K562 (cell line): Measurements from ENCODE around the gene SLC7A11. TPM values are rescaled to one million over a fixed set of nuclear protein-coding genes. Genes with fewer than 3 reads are reported as not detected.

Source experiments
- ATAC-seq: fragments of 200-7000 bp; cut with Tn5 transposase; 3 replicates; pipeline ENCODE4 v1.9.1; 2020; ENCODE audit warnings: moderate library complexity
- BruUV-seq: library from RNA; stranded (reverse); fragments of 400-500 nt; replicated peaks from 2 replicates; lab custom pipeline; 2021; lab: Mats Ljungman, UMichigan
- CTCF ChIA-PET: fragments of 300-600 bp; formaldehyde crosslinking; extraction: SDS; loops from one replicate; lab custom pipeline; 2021; ENCODE audit warnings: low intra/inter-chr PET ratio; lab: Yijun Ruan, JAX
- POLR2A ChIA-PET: fragments of 300-600, 350-650 bp; sonication (Branson Sonifier 250); formaldehyde crosslinking; extraction: SDS; loops from one replicate; lab custom pipeline; 2021; ENCODE audit warnings: antibody characterized with exemption, inconsistent platforms; lab: Yijun Ruan, JAX
- DNase-seq, 4 experiments: peaks; one replicate each; pipeline versions ENCODE4 v3.0.0 to v3.0.0-alpha.2; 2011 to 2018; ENCODE audit warnings: low spot score in 3 of 4, mixed read lengths in 3 of 4; ENCODE audit errors: extremely low read depth in 1 of 4
- FAIRE-seq: peaks from 2 replicates; lab custom pipeline; 2011; peaks lifted over from hg19 to GRCh38; lab: Jason Lieb, UNC
- H2AFZ ChIP-seq: 2 replicates; pipeline ENCODE4 v1.6.0; 2011; ENCODE audit warnings: low read depth, low read length, control low read depth, inconsistent platforms
- H3K27ac ChIP-seq: fragments of 200-600 bp; 3 replicates; pipeline ENCODE4 v1.8.0; 2011; ENCODE audit warnings: low read depth, mild to moderate bottlenecking, control low read depth, inconsistent platforms, low read length, moderate library complexity, mixed read lengths; ENCODE audit errors: extremely low read depth
- H3K27me3 ChIP-seq, 2 experiments: fragments of 300-600 bp in 1 of 2; 2 replicates in 1 of 2; 3 replicates in 1 of 2; pipeline versions ENCODE4 v1.6.0 to v1.8.0; 2011; ENCODE audit warnings: inconsistent platforms in 2 of 2, low read length in 2 of 2, mild to moderate bottlenecking in 1 of 2, mixed read lengths in 1 of 2, moderate library complexity in 1 of 2; ENCODE audit not compliant: control insufficient read depth in 2 of 2, insufficient read depth in 2 of 2
- H3K36me3 ChIP-seq: fragments of 300-600 bp; 3 replicates; pipeline ENCODE4 v1.8.0; 2011; ENCODE audit warnings: mild to moderate bottlenecking, low read length, inconsistent platforms; ENCODE audit not compliant: control insufficient read depth, insufficient read depth
- H3K4me1 ChIP-seq, 2 experiments: fragments of 200-600 bp in 1 of 2; replicated peaks in 1 of 2; 2 replicates in 1 of 2; 3 replicates in 1 of 2; pipeline versions ENCODE4 v1.5.1 to v1.8.0; 2011; ENCODE audit warnings: inconsistent platforms in 2 of 2, low read length in 2 of 2, mild to moderate bottlenecking in 1 of 2, mixed read lengths in 1 of 2, moderate library complexity in 1 of 2; ENCODE audit not compliant: control insufficient read depth in 2 of 2, insufficient read depth in 2 of 2
- H3K4me2 ChIP-seq: 2 replicates; pipeline ENCODE4 v1.6.1; 2011; ENCODE audit warnings: low read length, control low read depth, inconsistent platforms, mixed read lengths; ENCODE audit not compliant: insufficient read depth
- H3K4me3 ChIP-seq: fragments of 200-600 bp; sonication (generic), shearing (Covaris generic); 2 replicates; pipeline ENCODE4 v1.5.1; 2016; ENCODE audit warnings: control low read depth, inconsistent platforms
- H3K79me2 ChIP-seq: fragments of 200-600 bp; 3 replicates; pipeline ENCODE4 v1.8.0; 2011; ENCODE audit warnings: low read length, inconsistent platforms; ENCODE audit not compliant: control insufficient read depth, insufficient read depth
- H3K9ac ChIP-seq, 2 experiments: 2 replicates each; pipeline versions ENCODE4 v1.6.0 to v1.6.1; 2011; ENCODE audit warnings: low read depth in 2 of 2, low read length in 2 of 2, control low read depth in 1 of 2, inconsistent platforms in 1 of 2, mild to moderate bottlenecking in 1 of 2, mixed read lengths in 1 of 2; ENCODE audit not compliant: insufficient read depth in 1 of 2
- H3K9me1 ChIP-seq: one replicate; pipeline ENCODE4 v1.6.0; 2011; ENCODE audit warnings: inconsistent platforms, mild to moderate bottlenecking, low read length, moderate library complexity; ENCODE audit not compliant: control insufficient read depth, insufficient read depth
- H3K9me3 ChIP-seq: replicated peaks from 2 replicates; pipeline ENCODE4 v1.5.1; 2011; ENCODE audit warnings: low read depth, low read length, inconsistent platforms; ENCODE audit not compliant: control insufficient read depth, insufficient read depth
- H4K20me1 ChIP-seq: replicated peaks from 2 replicates; pipeline ENCODE4 v1.6.1; 2011; ENCODE audit warnings: low read length, inconsistent platforms, mixed read lengths; ENCODE audit not compliant: control insufficient read depth, insufficient read depth
- ATF1 ChIP-seq, 2 experiments: fragments of 450-650 bp in 1 of 2; IDR thresholded peaks; 2 replicates each; pipeline ENCODE4 v1.6.1; 2016; ENCODE audit warnings: missing compliant biosample characterization in 1 of 2, missing genetic modification characterization in 1 of 2
- ERF ChIP-seq: fragments of 450-650 bp; formaldehyde crosslinking; IDR thresholded peaks from 2 replicates; pipeline ENCODE4 v1.4.0; 2020; ENCODE audit warnings: mild to moderate bottlenecking, mixed read lengths
- FUS ChIP-seq: fragments of 200-400 bp; formaldehyde crosslinking; optimal IDR thresholded peaks from 2 replicates; pipeline ENCODE3; 2017; ENCODE audit warnings: low read depth, low read length
- GATAD2B ChIP-seq: fragments of 450-650 bp; IDR thresholded peaks from 2 replicates; pipeline ENCODE4 v1.6.1; 2017; ENCODE audit warnings: mild to moderate bottlenecking, borderline replicate concordance
- KDM4B ChIP-seq, 2 experiments: fragments of 450-650 bp in 1 of 2; sonication (generic) in 1 of 2; IDR thresholded peaks; 2 replicates each; pipeline ENCODE4 v1.6.1; 2016 to 2017; ENCODE audit warnings: borderline replicate concordance in 2 of 2, antibody characterized with exemption in 1 of 2, low read depth in 1 of 2, mild to moderate bottlenecking in 1 of 2
- MTF1 ChIP-seq: fragments of 250-450 bp; sonication (Bioruptor Pico); IDR thresholded peaks from 2 replicates; pipeline ENCODE4 v1.9.0; 2021; ENCODE audit warnings: moderate library complexity, mild to moderate bottlenecking, inconsistent platforms, borderline replicate concordance
- NCOR1 ChIP-seq: fragments of 450-650 bp; IDR thresholded peaks from 2 replicates; pipeline ENCODE4 v1.6.1; 2016; ENCODE audit warnings: mild to moderate bottlenecking, moderate library complexity
- RAD51 ChIP-seq: fragments of 450-650 bp; IDR thresholded peaks from 2 replicates; pipeline ENCODE4 v1.7.1; 2016; ENCODE audit warnings: low read depth, mild to moderate bottlenecking, borderline replicate concordance
- RBFOX2 ChIP-seq: fragments of 200-400 bp; formaldehyde crosslinking; IDR thresholded peaks from 2 replicates; pipeline ENCODE4 v1.6.1; 2017; ENCODE audit warnings: low read depth, mild to moderate bottlenecking, low read length, moderate library complexity
- TOE1 ChIP-seq, 2 experiments: fragments of 450-650 bp in 1 of 2; sonication (generic) in 1 of 2; formaldehyde crosslinking in 1 of 2; IDR thresholded peaks; 2 replicates each; pipeline versions ENCODE4 v1.7.1 to v1.8.0; 2016 to 2022; ENCODE audit warnings: borderline replicate concordance in 2 of 2, mild to moderate bottlenecking in 2 of 2, antibody characterized with exemption in 1 of 2, inconsistent platforms in 1 of 2, low read depth in 1 of 2, missing genetic modification reagents in 1 of 2, moderate library complexity in 1 of 2
- TRIM28 ChIP-seq: fragments of 450-650 bp; IDR thresholded peaks from 2 replicates; pipeline ENCODE4 v1.6.1; 2017
- ZNF445 ChIP-seq: fragments of 250-450 bp; sonication (Bioruptor Pico); IDR thresholded peaks from 2 replicates; pipeline ENCODE4 v1.4.0; 2020; ENCODE audit warnings: low read depth, mild to moderate bottlenecking, moderate library complexity
- WGBS: fragments of 100-300 bp; shearing (Covaris generic); methylation state at CpG from one replicate; pipeline ENCODE4 v1.1.6; 2016; ENCODE audit warnings: low coverage, mixed read lengths; ENCODE audit not compliant: insufficient coverage; ENCODE audit errors: missing lambda C conversion rate; 5-methylcytosine and 5-hydroxymethylcytosine counted together
- in situ Hi-C: fragments of 300-500 bp; cut with MboI; formaldehyde crosslinking; loops from 4 replicates; pipeline ENCODE4 v1.15.0; 2018; ENCODE audit warnings: inconsistent platforms, mixed read lengths
- intact Hi-C: fragments of 100-400 bp; cut with micrococcal nuclease; formaldehyde crosslinking; loops from 2 replicates; pipeline ENCODE4 v1.14.2; 2022
- polyA plus RNA-seq, 8 experiments: library from polyadenylated mRNA; depleted of rRNA in 4 of 8; stranded (reverse) in 5 of 8; unstranded in 3 of 8; fragments of >200 nt; fragmentation: Nextera tagmentation in 2 of 8; fragmentation: Illumina TruSeq in 1 of 8; extraction: Ambion mirVana in 2 of 8; extraction: Trizol in 1 of 8; gene quantifications; 2 replicates each; pipeline versions ENCODE4 v1.2.1 to v1.2.3, GENCODE V29; 2011 to 2014; ENCODE audit warnings: inconsistent platforms in 1 of 8, missing spikeins in 1 of 8
- total RNA-seq, 7 experiments: library from RNA; depleted of rRNA in 6 of 7; stranded (reverse); fragments of >200 nt in 6 of 7; fragmentation: Illumina TruSeq in 2 of 7; extraction: Trizol in 2 of 7; gene quantifications; 2 replicates each; pipeline versions ENCODE4 v1.2.1 to v1.2.3, GENCODE V29; 2011 to 2021; ENCODE audit warnings: low replicate concordance in 1 of 7
- TF ChIP-seq, protein P1 (sequence below): fragments of 450-650 bp; formaldehyde crosslinking; IDR thresholded peaks from 2 replicates; pipeline ENCODE4 v1.4.0; 2020; ENCODE audit warnings: mild to moderate bottlenecking, mixed read lengths
- TF ChIP-seq, protein P2 (sequence below): fragments of 250-450 bp; sonication (Bioruptor Pico); IDR thresholded peaks from 2 replicates; pipeline ENCODE4 v1.8.0; 2021; ENCODE audit warnings: mild to moderate bottlenecking, moderate library complexity

Gene SLC7A11
- total and polyA plus RNA-seq, 9 of the 15 experiments (the other 6 are each of a cell fraction or from before 2014, with no cell fraction given) = 4.5 to 26.1 (median 13.5) TPM

DNA sequence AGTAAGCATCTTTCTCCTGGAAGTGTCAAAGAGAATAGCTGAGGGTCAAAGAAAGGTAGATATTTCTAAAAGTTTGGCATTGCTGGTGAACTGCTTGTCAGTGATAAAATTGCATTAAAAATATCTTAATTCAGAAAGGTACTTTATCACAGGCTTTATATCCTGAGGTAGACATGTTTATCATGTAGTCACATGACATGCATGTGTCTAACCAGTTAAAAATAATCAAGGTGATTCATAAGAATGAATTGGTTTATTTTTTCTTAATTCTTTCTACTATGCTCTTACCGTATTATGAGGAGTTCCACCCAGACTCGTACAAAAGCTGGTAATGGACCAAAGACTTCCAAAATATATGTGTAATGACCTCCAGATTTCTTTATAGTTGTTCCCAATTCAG lies 6.1 kb downstream of the SLC7A11 start:
- H3K4me3 ChIP-seq = peak overlapping the region; percentile 33; the same call in 1 of the 2 replicates
- ATAC-seq = 0 out of 3 replicates have a peak, but pooled peaks have one; percentile 0
- TF ChIP-seq RAD51 (peak; percentile 41; the same call in 1 of the 2 replicates), TOE1 (IDR thresholded peaks at IDR 0.05; ENCODE audit: borderline replicate concordance) (peak; percentile 32; the same call in 1 of the 2 replicates), TOE1 (CRISPR knock-in tag; IDR thresholded peaks at IDR 0.05; ENCODE audit: borderline replicate concordance, low read depth) (no peak), FUS (no peak), KDM4B (IDR thresholded peaks at IDR 0.05; ENCODE audit: borderline replicate concordance in 2 of 2, low read depth in 1 of 2) (no peak), ERF (CRISPR knock-in tag) (no peak), NCOR1 (no peak), ZNF445 (no peak), MTF1 (CRISPR knock-in tag) (no peak), ATF1 (CRISPR knock-in tag; IDR thresholded peaks at IDR 0.05) (no peak), ATF1 (tag; IDR thresholded peaks at IDR 0.05) (no peak), TRIM28 (no peak), RBFOX2 (0 out of 2 replicates have a peak, but pooled peaks have one; percentile 4), GATAD2B (no peak)
- TF ChIP-seq, protein P1, sequence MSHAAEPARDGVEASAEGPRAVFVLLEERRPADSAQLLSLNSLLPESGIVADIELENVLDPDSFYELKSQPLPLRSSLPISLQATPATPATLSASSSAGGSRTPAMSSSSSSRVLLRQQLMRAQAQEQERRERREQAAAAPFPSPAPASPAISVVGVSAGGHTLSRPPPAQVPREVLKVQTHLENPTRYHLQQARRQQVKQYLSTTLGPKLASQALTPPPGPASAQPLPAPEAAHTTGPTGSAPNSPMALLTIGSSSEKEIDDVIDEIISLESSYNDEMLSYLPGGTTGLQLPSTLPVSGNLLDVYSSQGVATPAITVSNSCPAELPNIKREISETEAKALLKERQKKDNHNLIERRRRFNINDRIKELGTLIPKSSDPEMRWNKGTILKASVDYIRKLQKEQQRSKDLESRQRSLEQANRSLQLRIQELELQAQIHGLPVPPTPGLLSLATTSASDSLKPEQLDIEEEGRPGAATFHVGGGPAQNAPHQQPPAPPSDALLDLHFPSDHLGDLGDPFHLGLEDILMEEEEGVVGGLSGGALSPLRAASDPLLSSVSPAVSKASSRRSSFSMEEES (CRISPR knock-in tag) = peak; percentile 87
- TF ChIP-seq, protein P2, sequence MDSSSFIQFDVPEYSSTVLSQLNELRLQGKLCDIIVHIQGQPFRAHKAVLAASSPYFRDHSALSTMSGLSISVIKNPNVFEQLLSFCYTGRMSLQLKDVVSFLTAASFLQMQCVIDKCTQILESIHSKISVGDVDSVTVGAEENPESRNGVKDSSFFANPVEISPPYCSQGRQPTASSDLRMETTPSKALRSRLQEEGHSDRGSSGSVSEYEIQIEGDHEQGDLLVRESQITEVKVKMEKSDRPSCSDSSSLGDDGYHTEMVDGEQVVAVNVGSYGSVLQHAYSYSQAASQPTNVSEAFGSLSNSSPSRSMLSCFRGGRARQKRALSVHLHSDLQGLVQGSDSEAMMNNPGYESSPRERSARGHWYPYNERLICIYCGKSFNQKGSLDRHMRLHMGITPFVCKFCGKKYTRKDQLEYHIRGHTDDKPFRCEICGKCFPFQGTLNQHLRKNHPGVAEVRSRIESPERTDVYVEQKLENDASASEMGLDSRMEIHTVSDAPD = no peak

More for the DNA sequence above, 6.1 kb downstream of the SLC7A11 start:
- H3K4me1 ChIP-seq = peaks cover 0 to 15% of the 10 kb centered on the region in 2 experiments; a peak in 3 of 5 replicates
- intact Hi-C loops = no loop called here
- FAIRE-seq (no peak), DNase-seq (no peak)
- H3K79me2 ChIP-seq = peaks cover 91% of the 10 kb centered on the region
- H3K4me2 ChIP-seq = peak overlapping the region; percentile 54
- WGBS = 19% methylated on average over 2 of the region's 2 CpGs
- in situ Hi-C loops = no loop called here
- BruUV-seq = no TSS peak
- POLR2A ChIA-PET = interaction anchor here (1.0 to 1.4 kb wide), 4 partner anchors 10 to 436 kb away, joined by 3 to 6 read pairs (median 3); no protein-coding TSS in a partner anchor
- peak overlapping the region in 1 of 2 experiments; percentile 47; a peak in 2 of 4 replicates for H3K9ac ChIP-seq
- CTCF ChIA-PET = no interaction called here
- H3K9me1 ChIP-seq = no peaks in the 10 kb centered on the region
- 0 out of 2 replicates have a peak overlapping the region, but pooled peaks have one; percentile 3 for H2AFZ ChIP-seq
- no peaks in the 10 kb centered on the region for H3K27me3 ChIP-seq
- no peaks in the 10 kb centered on the region; the same call in 1 of the 2 replicates for H4K20me1 ChIP-seq
- peaks cover 37% of the 10 kb centered on the region for H3K36me3 ChIP-seq
- H3K9me3 ChIP-seq = no peaks in the 10 kb centered on the region
- peak overlapping the region; percentile 57 for H3K27ac ChIP-seq
